CD4-positive, alpha-beta T cell treated with Interleukin-15 for 1 hour (primary cell): ENCODE measurements around the gene FSTL4.

ENCODE experiments used
- DNase-seq: peaks from one replicate; pipeline ENCODE4 v3.0.0-alpha.2; 2020

Gene FSTL4

DNA sequence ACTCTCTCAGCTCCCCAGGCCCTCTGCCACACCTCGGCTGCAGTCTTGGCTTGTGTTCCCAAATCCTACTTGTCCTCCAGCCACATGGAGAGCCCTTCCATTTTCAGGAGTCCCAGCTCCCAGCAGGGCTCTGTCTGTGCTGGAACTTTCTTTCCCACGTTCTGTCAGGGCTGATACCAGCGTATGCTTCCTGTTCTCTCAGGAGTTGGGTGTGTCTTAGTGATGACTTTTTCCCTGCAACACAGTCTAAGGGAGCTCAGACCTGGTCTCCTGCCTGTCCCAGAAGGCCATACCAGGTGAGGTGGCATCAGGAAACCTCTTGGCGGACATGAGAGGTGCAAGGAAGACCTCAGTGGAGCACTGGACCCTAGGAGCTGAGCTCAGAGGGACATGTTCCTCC lies 334.0 kb downstream of the FSTL4 start:
- no peak for DNase-seq

GRCh38 chr5:133277744-133278143 lies 334.6 kb downstream of the FSTL4 start:
- DNase-seq: no peak

DNA sequence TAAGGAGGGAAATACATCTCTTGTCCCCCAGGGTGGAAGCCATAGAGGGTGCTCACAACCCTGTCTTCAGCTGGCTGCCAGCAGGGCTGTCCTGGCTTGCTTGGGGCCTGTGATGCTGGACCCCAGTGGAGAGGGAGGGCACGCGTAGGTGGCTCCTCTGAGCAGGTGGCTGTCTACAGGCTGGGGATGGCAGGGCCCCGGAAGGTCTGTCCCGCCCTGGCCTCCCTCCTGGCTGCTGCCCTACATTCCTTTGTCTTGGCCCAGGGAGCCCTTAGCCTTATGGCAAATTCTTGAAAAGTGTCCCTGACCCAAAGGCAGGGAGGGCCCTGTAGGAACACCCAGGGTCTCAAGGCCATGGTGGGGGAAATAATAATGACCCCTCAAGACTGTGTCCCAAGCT lies 336.2 kb downstream of the FSTL4 start:
- DNase-seq: no peak

DNA sequence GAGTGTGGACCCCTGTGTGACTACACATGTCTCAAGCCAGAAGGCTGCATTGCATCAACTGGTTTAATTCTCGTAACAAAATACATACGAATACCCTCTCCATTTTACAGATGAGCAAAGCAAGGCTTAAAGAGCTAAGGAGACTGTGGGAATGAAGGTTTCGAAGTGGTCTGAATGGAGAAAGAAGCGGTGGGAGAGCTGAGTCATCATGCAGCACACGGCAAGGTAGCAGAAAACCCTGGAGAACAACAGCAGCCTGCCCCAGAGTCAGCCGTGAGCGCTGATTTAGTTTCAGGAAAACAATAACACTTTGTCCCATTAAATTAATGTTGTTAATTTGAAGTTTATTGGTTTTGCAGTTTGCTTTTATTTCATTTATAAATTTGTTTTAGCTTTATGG lies 336.7 kb downstream of the FSTL4 start:
- no peak for DNase-seq

GRCh38 chr5:133274597-133274935 lies 337.8 kb downstream of the FSTL4 start:
- no peak for DNase-seq

GRCh38 chr5:133273661-133274596 lies 338.4 kb downstream of the FSTL4 start:
- DNase-seq: no peak

DNA sequence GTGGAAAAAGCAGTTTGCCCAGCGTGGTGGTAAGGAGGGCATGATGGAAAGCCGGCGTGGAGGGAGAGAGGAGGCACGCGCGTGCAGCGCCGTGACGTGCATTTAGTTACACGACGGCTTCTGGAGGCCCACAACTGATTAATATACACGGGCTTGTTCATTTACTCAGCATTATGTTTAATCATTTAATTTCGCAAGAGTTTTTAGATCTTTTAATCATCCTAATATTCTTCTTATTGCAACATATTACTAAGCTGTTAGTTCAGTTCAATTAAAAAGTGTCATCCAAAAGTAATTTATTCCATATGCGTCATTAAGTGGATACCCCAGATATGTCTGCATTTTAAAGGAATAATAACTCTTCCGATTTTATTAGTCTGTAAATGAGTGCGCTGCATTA lies 340.0 kb downstream of the FSTL4 start:
- DNase-seq: no peak

DNA sequence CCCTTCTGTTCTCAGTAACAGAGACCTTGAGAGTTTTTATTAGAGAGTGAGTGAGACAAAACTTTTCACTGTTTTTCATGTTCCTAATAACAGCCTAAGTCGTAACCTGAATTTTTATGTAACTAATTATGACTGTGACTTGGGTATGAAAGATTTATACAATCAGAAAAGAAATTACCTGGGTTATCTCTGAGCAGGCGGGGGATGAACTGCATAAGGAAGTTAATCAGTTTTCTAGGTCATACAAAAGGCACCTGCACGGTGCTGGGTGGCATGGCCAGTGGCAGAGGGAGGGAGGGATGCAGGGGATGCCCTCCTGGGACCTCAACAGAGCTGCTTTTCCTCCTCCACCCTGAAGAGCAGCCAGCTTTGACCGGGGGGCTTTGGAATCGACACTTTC lies 340.7 kb downstream of the FSTL4 start:
- DNase-seq: no peak

DNA sequence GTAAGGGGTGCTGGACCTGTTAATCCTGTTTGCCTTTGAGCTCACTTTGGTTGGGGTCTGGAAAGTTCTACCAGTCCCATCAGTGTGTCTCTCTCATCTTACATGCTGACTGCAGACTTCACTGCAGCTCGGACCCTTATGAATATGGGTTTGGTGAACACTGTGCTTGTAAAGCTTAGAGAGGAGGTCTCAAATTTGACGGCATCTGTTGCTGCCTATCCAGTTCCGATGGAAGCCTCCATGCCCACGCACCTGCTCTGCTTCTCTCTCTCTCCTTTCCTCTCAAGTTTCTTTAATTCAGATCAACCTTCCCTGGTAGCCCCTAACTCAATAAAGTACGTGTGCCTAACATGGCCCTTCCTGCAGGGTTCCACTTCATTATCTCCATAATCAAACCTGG lies 342.6 kb downstream of the FSTL4 start:
- no peak for DNase-seq

GRCh38 chr5:133267601-133268000 lies 344.7 kb downstream of the FSTL4 start:
- DNase-seq: no peak

- DNase-seq: no peak
Measured at GRCh38 chr5:133266966-133267365, 345.4 kb downstream of the FSTL4 start.

DNA sequence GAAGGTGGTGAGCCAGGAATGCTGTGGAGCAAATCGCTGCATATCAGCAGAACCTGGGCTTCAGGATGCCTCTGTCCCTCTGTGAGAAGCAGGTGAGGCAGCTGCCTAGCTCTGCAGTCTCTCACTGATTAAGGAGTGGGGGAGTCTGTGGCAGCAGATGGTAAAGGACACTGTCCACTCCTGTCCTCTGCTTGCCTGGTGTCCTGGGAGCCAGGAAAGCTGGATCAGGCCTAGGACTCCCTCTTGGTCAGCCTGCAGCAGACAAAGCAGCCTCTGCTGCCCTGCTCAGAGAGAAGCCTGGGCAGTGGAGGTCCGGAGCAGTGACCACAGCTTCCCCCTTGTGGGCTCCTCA lies 345.8 kb downstream of the FSTL4 start:
- no peak for DNase-seq

DNA sequence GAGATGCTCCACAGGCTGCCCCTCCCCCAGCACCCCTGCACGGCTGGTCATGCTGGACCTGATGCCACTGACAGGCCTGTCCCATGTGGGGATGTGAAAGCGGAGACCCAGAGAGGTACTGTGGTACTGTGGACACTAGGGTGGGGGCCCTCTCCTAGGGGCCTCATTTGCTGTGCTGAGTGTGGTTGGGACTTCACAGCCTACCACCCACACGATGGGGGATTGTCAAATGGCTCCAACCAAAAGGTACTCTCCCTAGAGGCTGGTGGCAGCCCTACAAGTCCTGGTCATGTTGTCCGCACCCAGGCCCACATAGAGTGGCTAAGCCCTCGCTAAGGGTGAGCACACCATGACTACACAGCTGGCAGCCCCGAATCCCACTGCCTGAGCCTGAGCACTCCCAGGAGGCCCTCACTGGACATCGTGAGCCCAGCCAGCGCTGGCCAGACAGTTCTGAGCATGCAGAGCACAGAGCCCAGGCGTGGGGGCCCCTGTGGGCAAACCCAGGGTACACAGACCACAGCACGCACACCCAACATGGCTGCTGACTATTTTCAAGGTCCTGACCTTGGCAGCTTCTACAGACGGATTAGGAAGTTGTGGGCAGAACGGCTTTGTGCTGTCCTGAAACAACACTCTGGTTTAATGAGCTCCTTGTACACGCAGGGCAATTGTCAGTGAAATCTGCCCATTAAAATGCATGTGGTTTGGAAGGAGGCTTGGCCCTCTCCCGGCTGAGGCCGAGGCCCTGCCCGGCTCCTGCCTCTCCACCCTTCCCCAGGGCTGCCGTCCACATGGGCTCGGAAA lies 346.4 kb downstream of the FSTL4 start:
- no peak for DNase-seq

GRCh38 chr5:133265257-133265656 lies 347.1 kb downstream of the FSTL4 start:
- no peak for DNase-seq

DNA sequence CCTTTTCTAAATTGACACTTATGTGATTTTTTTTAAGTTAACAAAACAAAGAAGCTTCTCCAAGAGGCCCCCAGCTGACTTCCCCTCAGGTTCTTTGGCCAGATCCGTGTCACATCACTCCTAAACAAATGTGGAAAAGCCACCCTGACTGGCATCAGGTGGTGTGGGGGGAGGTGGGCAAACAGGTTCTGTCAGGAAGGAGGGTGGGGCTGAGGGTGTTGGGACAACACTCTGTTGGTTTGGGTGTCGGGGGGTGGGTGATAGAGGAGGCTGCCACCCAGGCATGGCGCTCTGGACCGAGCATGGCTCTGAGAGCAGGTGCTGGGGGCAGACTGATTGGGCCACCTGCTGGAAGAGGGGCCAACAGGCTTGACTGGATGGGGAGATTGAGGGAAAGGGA lies 349.7 kb downstream of the FSTL4 start:
- no peak for DNase-seq

GRCh38 chr5:133261993-133262392 lies 350.3 kb downstream of the FSTL4 start:
- no peak for DNase-seq

- DNase-seq: no peak
Measured at GRCh38 chr5:133260715-133261114, 351.6 kb downstream of the FSTL4 start.

DNA sequence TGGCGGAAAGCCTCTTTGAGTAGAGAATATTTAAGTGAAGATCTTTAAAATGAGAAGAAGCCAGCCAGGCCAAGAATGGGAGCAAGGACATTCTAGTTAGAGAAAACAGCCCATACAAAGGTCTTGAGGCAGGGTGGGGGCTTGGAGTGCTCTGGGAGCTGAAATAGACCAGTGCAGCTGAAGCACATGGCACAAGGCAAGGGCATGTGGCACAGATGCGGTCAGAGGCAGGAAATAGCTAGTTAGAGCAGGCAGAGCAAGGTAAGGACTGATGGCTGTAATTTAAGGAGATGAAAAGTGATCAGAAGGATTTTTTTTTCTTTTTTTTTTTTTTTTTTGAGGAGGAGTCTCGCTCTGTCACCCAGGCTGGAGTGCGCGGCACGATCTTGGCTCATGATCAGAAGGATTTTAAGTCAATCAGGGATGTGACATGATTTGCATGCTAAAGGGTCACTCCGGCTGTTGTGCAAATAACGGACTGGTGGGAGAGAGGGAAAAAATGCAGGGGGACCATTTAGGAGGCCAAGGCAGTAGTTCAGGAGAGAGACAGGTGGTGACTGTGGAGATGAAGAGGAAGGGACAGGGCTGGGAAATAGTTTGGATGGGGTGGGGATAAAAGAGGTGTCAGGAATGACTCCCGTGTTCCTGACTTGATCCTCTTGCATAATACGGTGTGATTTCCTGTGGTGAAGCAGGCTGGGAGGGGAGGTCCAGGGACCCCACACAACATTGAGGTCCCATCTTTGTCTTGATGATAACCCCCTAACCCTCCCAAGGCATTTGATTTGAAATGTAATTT lies 352.9 kb downstream of the FSTL4 start:
- no peak for DNase-seq

GRCh38 chr5:133257977-133258376 lies 354.4 kb downstream of the FSTL4 start:
- no peak for DNase-seq

- DNase-seq: no peak
Measured at GRCh38 chr5:133256276-133256675, 356.1 kb downstream of the FSTL4 start.

DNA sequence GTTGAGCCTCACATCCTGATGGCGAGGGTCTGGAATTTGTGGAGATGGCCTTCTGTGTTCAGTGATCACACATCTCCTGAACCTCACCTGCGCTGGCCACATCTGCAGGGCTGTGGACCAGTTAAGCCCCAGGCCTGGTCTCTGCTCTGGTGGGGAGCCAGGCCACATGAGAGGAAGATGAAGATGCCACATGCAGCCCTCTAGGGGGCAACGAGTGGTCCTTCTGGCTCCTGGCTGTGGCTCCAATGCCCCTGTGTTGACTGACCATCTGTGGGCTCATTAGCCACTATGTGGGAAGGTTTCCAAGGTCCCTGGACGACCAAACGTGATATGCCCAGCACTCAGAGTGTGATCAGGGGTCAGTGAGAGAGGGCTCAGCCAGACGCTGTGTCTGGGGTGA lies 357.5 kb downstream of the FSTL4 start:
- DNase-seq: no peak

- DNase-seq: no peak
Measured at GRCh38 chr5:133253671-133254070, 358.7 kb downstream of the FSTL4 start.

DNA sequence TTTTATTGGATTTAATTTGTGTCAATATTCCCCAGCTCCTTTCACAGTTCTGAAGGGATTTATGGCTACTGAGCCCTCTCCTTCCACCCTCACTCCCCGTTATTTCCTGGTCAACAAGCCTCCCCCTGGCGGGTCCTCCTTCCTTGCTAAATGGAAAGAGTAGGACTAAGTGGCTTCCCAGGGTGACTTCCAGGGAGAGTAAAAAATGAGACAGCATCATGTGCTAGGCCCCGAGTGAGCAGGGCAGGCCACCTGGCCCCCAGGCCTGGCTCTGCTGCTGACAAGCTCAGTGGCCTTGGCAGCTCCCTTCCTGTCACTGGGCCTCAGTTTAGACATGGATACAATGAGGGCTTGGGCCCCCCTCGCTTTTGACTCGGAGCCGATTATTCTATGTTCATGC lies 359.3 kb downstream of the FSTL4 start:
- no peak for DNase-seq

DNA sequence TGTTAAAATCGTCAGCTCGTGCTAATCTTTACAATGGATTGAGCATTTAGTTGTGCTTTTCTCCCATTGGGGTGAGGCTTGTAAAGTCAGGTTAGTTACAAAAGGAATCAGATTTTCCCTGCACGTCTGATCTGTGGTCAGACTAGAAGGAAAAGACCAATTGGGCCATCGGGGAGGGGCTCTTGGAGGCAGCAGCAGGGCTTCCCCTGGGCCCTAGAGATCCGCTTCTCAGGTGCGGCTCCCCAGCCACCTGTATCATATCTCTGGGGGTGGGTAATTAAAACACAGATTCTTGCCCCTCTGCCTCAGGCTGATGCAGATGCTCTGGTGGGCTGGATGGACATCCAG lies 360.2 kb downstream of the FSTL4 start:
- no peak for DNase-seq
